ENCODE results near the gene SVEP1. TPM values are rescaled to one million over a fixed set of nuclear protein-coding genes. Genes with fewer than 3 reads are reported as not detected.

SVEP1 gene
- total and polyA plus RNA-seq, 8 donors = 0.43 to 64.4 (median 8.4) TPM

DNA sequence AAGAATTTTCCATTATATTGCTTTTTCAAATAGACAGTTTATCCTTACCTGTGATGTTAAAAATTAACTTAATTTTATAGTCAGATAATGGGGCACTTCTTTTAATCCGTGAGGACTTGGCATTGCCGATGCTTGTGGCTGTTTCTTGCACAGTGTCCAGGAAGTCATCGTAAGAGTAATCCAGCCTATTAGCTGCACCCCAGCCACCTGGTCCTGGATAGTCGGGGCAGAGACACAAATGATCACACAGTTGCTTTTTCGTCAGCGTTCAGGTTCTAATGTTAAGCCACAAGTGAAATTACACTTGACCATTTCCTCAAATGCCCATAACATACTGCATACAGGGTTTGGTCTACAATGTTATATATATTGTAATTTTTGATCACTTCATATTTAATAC is 107.4 kb downstream of the SVEP1 start:
- Histone ChIP-seq H3K27ac (no peak overlapping the region), H3K27me3 (no peaks in the 10 kb centered on the region), H3K4me3 (no peak overlapping the region), H3K4me1 (no peaks in the 10 kb centered on the region), H3K36me3 (peaks cover 0 to 9% (median 0%) of the 10 kb centered on the region in 4 donors), H3K9me3 (no peaks in the 10 kb centered on the region)
- intact Hi-C loops (cut with DNase I; ENCODE audit: low total_unique reads) = no loop called here
- WGBS, 5 donors = 70 to 89% (median 81%) methylated on average over 6 of the region's 6 CpGs
- TF ChIP-seq, protein P1, sequence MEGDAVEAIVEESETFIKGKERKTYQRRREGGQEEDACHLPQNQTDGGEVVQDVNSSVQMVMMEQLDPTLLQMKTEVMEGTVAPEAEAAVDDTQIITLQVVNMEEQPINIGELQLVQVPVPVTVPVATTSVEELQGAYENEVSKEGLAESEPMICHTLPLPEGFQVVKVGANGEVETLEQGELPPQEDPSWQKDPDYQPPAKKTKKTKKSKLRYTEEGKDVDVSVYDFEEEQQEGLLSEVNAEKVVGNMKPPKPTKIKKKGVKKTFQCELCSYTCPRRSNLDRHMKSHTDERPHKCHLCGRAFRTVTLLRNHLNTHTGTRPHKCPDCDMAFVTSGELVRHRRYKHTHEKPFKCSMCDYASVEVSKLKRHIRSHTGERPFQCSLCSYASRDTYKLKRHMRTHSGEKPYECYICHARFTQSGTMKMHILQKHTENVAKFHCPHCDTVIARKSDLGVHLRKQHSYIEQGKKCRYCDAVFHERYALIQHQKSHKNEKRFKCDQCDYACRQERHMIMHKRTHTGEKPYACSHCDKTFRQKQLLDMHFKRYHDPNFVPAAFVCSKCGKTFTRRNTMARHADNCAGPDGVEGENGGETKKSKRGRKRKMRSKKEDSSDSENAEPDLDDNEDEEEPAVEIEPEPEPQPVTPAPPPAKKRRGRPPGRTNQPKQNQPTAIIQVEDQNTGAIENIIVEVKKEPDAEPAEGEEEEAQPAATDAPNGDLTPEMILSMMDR (IDR thresholded peaks at IDR 0.05) = no peak
- no peak for TF ChIP-seq POLR2A (IDR thresholded peaks at IDR 0.05)
- no peak for TF ChIP-seq POLR2AphosphoS5 (IDR thresholded peaks at IDR 0.05)
- no peak for TF ChIP-seq EP300 (IDR thresholded peaks at IDR 0.05)
- no peak for DNase-seq

DNA sequence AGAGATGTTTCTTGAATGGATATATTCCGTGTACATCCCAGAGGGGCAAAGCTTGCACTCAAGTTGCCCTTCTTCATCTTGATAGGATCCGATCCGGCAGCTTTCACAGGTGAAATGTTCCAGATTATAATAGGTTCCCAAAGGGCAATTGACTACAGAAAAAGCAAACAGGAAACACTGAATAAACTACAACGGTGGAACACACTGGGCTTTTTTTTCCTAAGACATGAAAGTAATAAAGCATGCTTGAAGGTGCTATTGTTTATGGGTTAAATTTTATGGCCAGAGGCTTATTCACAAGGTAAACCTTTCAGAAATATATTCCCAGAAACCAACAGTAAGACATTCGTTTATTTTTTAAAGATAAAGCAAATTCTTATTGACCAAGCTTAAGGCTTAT is 110.6 kb downstream of the SVEP1 start:
- H3K27me3 ChIP-seq = no peaks in the 10 kb centered on the region
- H3K4me1 ChIP-seq = no peaks in the 10 kb centered on the region
- peaks cover 0 to 9% (median 0%) of the 10 kb centered on the region in 4 donors for H3K36me3 ChIP-seq
- WGBS, 5 donors = 24 to 44% (median 35%) methylated on average over 5 of the region's 5 CpGs
- no peaks in the 10 kb centered on the region for H3K9me3 ChIP-seq
- intact Hi-C loops (cut with DNase I; ENCODE audit: low total_unique reads) = no loop called here
- H3K4me3 ChIP-seq = no peak overlapping the region
- TF ChIP-seq EP300 (IDR thresholded peaks at IDR 0.05) = no peak
- TF ChIP-seq, protein P1 (IDR thresholded peaks at IDR 0.05) = no peak
- TF ChIP-seq POLR2A (IDR thresholded peaks at IDR 0.05) = no peak
- no peak for TF ChIP-seq POLR2AphosphoS5 (IDR thresholded peaks at IDR 0.05)
- DNase-seq = no peak
- H3K27ac ChIP-seq = no peak overlapping the region

DNA sequence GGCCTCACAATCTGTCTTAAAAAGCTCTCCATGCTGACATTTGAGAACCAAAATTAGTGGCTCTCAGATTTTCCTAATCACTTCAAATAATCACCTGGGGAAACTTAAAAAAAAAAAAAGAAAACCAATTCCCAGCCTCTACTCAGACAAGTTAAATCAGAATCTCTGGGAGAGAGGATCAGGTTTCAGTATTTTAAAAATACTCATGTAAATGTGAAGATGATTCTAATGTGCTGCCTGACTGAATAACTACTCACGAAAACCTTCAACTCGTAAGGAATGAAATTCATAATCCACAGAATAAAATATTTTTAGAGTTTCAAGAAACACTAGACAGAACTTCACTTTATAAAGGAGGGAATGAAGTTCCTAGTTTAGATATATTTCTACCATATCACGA is 114.4 kb downstream of the SVEP1 start:
- no peaks in the 10 kb centered on the region for H3K27me3 ChIP-seq
- WGBS, 5 donors = 66 to 92% (median 81%) methylated on average over 3 of the region's 3 CpGs
- TF ChIP-seq POLR2AphosphoS5 (IDR thresholded peaks at IDR 0.05) (no peak), EP300 (IDR thresholded peaks at IDR 0.05) (no peak), POLR2A (IDR thresholded peaks at IDR 0.05) (no peak)
- TF ChIP-seq, protein P1 (IDR thresholded peaks at IDR 0.05) = no peak
- no peak overlapping the region for H3K27ac ChIP-seq
- no peaks in the 10 kb centered on the region for H3K9me3 ChIP-seq
- no peaks in the 10 kb centered on the region for H3K4me1 ChIP-seq
- no peak for DNase-seq
- H3K4me3 ChIP-seq = no peak overlapping the region
- H3K36me3 ChIP-seq = no peaks in the 10 kb centered on the region
- intact Hi-C loops (cut with DNase I; ENCODE audit: low total_unique reads) = no loop called here

DNA sequence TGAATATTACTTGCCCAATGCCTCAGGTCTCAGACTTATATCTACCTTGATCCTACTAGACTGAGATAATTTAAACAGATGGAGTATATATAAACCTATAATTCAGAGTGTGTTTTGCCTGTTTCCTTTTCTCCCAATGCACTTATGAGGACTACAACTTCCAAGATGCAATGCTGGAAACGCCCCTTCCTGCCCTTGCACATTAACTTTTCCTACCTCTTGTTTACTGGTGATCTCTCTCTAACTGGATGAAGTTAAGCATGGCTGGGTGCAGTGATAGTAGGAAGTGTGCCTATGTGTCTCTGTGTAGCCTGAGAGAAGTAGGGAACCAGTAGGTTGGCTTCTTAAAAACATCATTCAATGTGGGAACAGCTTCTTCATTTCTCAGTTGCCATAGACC is 115.2 kb downstream of the SVEP1 start:
- Histone ChIP-seq H3K27ac (no peak overlapping the region), H3K36me3 (no peaks in the 10 kb centered on the region), H3K4me3 (no peak overlapping the region), H3K9me3 (no peaks in the 10 kb centered on the region), H3K27me3 (no peaks in the 10 kb centered on the region), H3K4me1 (no peaks in the 10 kb centered on the region)
- intact Hi-C loops (cut with DNase I; ENCODE audit: low total_unique reads) = no loop called here
- no peak for DNase-seq
- WGBS, 5 donors = 76 to 95% (median 88%) methylated on average over 1 of the region's 1 CpG
- TF ChIP-seq POLR2A (IDR thresholded peaks at IDR 0.05) = no peak
- TF ChIP-seq, protein P1 (IDR thresholded peaks at IDR 0.05) = no peak
- no peak for TF ChIP-seq EP300 (IDR thresholded peaks at IDR 0.05)
- no peak for TF ChIP-seq POLR2AphosphoS5 (IDR thresholded peaks at IDR 0.05)
